DND-41 (cell line): ENCODE data around the gene CCDC92B.

Source experiments
- EZH2 ChIP-seq: IDR thresholded peaks from 3 replicates; pipeline ENCODE4 v1.6.1; 2012; ENCODE audit warnings: borderline replicate concordance, low read depth, mild to moderate bottlenecking, moderate library complexity, low read length, inconsistent platforms; ENCODE audit not compliant: severe bottlenecking
- TF ChIP-seq, protein P1 (sequence below): IDR thresholded peaks from 2 replicates; pipeline ENCODE4 v1.5.1; 2012; ENCODE audit warnings: borderline replicate concordance, low read length, moderate library complexity, mild to moderate bottlenecking; ENCODE audit not compliant: poor library complexity, severe bottlenecking; ENCODE audit errors: extremely low read depth

DNA sequence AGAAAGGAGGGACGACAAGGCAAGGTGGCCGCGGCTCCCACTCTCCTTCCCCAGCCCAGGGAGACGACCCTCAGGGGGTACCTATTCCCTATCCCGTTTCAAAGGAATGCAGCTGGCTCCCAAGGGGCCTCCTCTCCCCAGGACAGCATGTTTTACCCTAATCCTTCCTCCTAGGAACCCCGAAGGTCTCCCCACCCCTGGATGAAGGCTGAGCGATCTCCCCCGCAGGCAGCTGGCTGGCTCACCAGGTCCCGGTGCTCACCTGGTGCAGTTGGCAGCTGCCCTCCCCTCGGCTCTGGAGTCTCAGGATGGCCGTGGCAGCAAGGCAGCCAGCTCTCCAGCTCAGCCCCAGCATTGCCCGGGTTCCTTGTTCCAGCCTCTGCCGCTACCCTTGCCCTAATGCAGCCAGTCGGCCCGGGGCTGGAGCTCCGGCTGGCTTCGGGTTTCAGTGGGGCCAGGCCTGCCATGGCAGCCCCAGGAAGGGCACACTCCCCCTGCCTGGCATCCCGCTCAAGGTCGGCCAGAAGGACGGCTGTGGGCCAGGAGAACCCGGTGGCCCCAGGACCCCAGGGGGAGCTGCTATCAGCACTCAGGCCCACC is 42.4 kb downstream of the CCDC92B start:
- TF ChIP-seq, protein P1, sequence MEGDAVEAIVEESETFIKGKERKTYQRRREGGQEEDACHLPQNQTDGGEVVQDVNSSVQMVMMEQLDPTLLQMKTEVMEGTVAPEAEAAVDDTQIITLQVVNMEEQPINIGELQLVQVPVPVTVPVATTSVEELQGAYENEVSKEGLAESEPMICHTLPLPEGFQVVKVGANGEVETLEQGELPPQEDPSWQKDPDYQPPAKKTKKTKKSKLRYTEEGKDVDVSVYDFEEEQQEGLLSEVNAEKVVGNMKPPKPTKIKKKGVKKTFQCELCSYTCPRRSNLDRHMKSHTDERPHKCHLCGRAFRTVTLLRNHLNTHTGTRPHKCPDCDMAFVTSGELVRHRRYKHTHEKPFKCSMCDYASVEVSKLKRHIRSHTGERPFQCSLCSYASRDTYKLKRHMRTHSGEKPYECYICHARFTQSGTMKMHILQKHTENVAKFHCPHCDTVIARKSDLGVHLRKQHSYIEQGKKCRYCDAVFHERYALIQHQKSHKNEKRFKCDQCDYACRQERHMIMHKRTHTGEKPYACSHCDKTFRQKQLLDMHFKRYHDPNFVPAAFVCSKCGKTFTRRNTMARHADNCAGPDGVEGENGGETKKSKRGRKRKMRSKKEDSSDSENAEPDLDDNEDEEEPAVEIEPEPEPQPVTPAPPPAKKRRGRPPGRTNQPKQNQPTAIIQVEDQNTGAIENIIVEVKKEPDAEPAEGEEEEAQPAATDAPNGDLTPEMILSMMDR, result no peak
- no peak for TF ChIP-seq EZH2
